CD8-positive, alpha-beta memory T cell (primary cell): ENCODE measurements around the gene MLLT3. TPM values are rescaled to one million over a fixed set of nuclear protein-coding genes. Genes with fewer than 3 reads are reported as not detected.

Experiments
- CTCF ChIA-PET: fragments of 350-600 bp; sonication (Branson Sonifier 250); formaldehyde crosslinking; loops from one replicate; lab custom pipeline; 2021; ENCODE audit warnings: antibody characterized with exemption; lab: Charles Lee
- POLR2A ChIA-PET: fragments of 350-600 bp; sonication (Branson Sonifier 250); formaldehyde crosslinking; loops from one replicate; lab custom pipeline; 2021; ENCODE audit warnings: antibody characterized with exemption; lab: Charles Lee
- DNase-seq, 5 donors: peaks; one replicate each; pipeline versions ENCODE4 v3.0.0 to v3.0.0-alpha.2; 2020 to 2022; ENCODE audit warnings: mixed read lengths in 1 of 5
- H3K27ac ChIP-seq: one replicate; pipeline ENCODE4 v1.7.0; 2013; ENCODE audit warnings: low read depth, mild to moderate bottlenecking, low read length, moderate library complexity
- H3K27me3 ChIP-seq: 2 replicates; pipeline ENCODE4 v1.7.0; 2013; ENCODE audit warnings: low read length, mild to moderate bottlenecking; ENCODE audit not compliant: insufficient read depth, poor library complexity, severe bottlenecking
- H3K36me3 ChIP-seq: 2 replicates; pipeline ENCODE4 v1.7.0; 2013; ENCODE audit warnings: mild to moderate bottlenecking, low read length, moderate library complexity; ENCODE audit not compliant: insufficient read depth
- H3K4me1 ChIP-seq: 2 replicates; pipeline ENCODE4 v1.7.0; 2013; ENCODE audit warnings: mild to moderate bottlenecking, low read length, moderate library complexity; ENCODE audit not compliant: insufficient read depth
- H3K4me3 ChIP-seq: 2 replicates; pipeline ENCODE4 v1.7.0; 2013; ENCODE audit warnings: mild to moderate bottlenecking, low read length
- H3K9me3 ChIP-seq: 2 replicates; pipeline ENCODE4 v1.7.0; 2013; ENCODE audit warnings: mild to moderate bottlenecking, low read length
- H3K27ac Mint-ChIP-seq, 8 donors: one replicate each; pipeline ENCODE4 v1.8.0; 2020 to 2021; ENCODE audit warnings: mixed read lengths in 8 of 8, mild to moderate bottlenecking in 6 of 8, inconsistent platforms in 3 of 8, moderate library complexity in 3 of 8
- H3K27me3 Mint-ChIP-seq, 2 donors: one replicate each; pipeline ENCODE4 v1.8.0; 2020 to 2021; ENCODE audit warnings: mixed read lengths in 2 of 2, mild to moderate bottlenecking in 1 of 2, moderate library complexity in 1 of 2
- H3K36me3 Mint-ChIP-seq, 3 donors: one replicate each; pipeline ENCODE4 v1.8.0; 2020 to 2021; ENCODE audit warnings: mixed read lengths in 3 of 3, inconsistent platforms in 1 of 3, mild to moderate bottlenecking in 1 of 3
- H3K4me1 Mint-ChIP-seq, 3 donors: one replicate each; pipeline ENCODE4 v1.8.0; 2020 to 2021; ENCODE audit warnings: mixed read lengths in 3 of 3, inconsistent platforms in 1 of 3, mild to moderate bottlenecking in 1 of 3
- H3K4me3 Mint-ChIP-seq, 7 donors: one replicate each; pipeline ENCODE4 v1.8.0; 2020 to 2021; ENCODE audit warnings: mixed read lengths in 7 of 7, mild to moderate bottlenecking in 6 of 7, moderate library complexity in 4 of 7, inconsistent platforms in 2 of 7
- H3K9me3 Mint-ChIP-seq, 5 donors: one replicate each; pipeline ENCODE4 v1.8.0; 2020 to 2022; ENCODE audit warnings: mixed read lengths in 5 of 5, mild to moderate bottlenecking in 3 of 5, moderate library complexity in 2 of 5, inconsistent platforms in 1 of 5
- polyA plus RNA-seq: library from polyadenylated mRNA; unstranded; fragments of 300-500 nt; fragmentation: Illumina TruSeq; gene quantifications from one replicate; pipeline ENCODE4 v1.2.3, GENCODE V29; 2021
- total RNA-seq, 2 experiments: library from RNA; stranded (reverse); gene quantifications; one replicate each; pipeline ENCODE4 v1.2.3, GENCODE V29; 2021

Gene MLLT3
- total and polyA plus RNA-seq, 3 experiments from 2014 or later, result 24.6 to 37.0 (median 36.8) TPM

DNA sequence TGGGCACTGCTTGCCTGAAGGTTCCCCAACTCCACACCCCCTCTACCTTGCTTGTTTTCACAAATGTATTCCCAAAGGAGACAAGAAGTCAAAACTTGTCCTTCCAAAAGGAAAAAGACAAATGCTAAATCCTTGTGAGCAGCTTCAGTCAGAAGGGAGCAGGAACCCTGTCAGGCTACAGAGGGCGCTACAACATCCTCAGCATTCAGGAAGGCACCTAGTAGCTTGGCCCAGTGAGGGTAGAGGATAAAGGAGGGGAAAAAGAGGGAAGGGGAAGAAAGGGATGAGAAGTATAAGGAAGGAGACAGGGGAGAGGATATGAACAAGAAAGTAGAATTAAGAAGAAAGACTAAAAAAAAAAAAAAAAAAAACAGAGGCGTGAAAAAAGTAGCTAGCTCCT lies 97.5 kb downstream of the MLLT3 start:
- H3K4me1 ChIP-seq, result peaks cover 50% of the 10 kb centered on the region
- H3K36me3 Mint-ChIP-seq, result peaks cover 1 to 3% (median 3%) of the 10 kb centered on the region in 3 donors
- H3K36me3 ChIP-seq, result no peaks in the 10 kb centered on the region
- H3K4me3 ChIP-seq, result no peak overlapping the region
- CTCF ChIA-PET, result interaction anchor here (1.1 kb wide), 2 partner anchors 8 to 97 kb away, joined by 4 read pairs; partner anchors contain the start of gene MLLT3
- POLR2A ChIA-PET, result interaction anchor here (0.6 kb wide), 1 partner anchor 798 kb away, joined by 4 read pairs; no protein-coding TSS in a partner anchor
- H3K4me1 Mint-ChIP-seq, result peaks cover 67 to 88% (median 84%) of the 10 kb centered on the region in 3 donors
- no peak overlapping the region for H3K27ac ChIP-seq
- no peak overlapping the region for H3K4me3 Mint-ChIP-seq
- no peaks in the 10 kb centered on the region for H3K9me3 Mint-ChIP-seq
- no peaks in the 10 kb centered on the region for H3K27me3 ChIP-seq
- H3K27me3 Mint-ChIP-seq, result no peaks in the 10 kb centered on the region
- peak overlapping the region in 3 of 8 donors; percentile 28 to 55 (median 38) for H3K27ac Mint-ChIP-seq
- no peak for DNase-seq
- no peaks in the 10 kb centered on the region for H3K9me3 ChIP-seq

GRCh38 chr9:20518737-20519136 lies 103.6 kb downstream of the MLLT3 start:
- no peaks in the 10 kb centered on the region for H3K9me3 ChIP-seq
- peaks cover 2 to 10% (median 3%) of the 10 kb centered on the region in 3 donors for H3K36me3 Mint-ChIP-seq
- no peak overlapping the region for H3K27ac ChIP-seq
- H3K36me3 ChIP-seq, result no peaks in the 10 kb centered on the region
- H3K27me3 ChIP-seq, result no peaks in the 10 kb centered on the region
- no peak overlapping the region for H3K4me3 ChIP-seq
- H3K9me3 Mint-ChIP-seq, result no peaks in the 10 kb centered on the region
- peak overlapping the region in 1 of 8 donors; percentile 25 for H3K27ac Mint-ChIP-seq
- no peak for DNase-seq
- ChIA-PET POLR2A (no interaction called here), CTCF (no interaction called here)
- peaks cover 62 to 80% (median 78%) of the 10 kb centered on the region in 3 donors for H3K4me1 Mint-ChIP-seq
- H3K4me1 ChIP-seq, result peaks cover 39% of the 10 kb centered on the region
- no peaks in the 10 kb centered on the region for H3K27me3 Mint-ChIP-seq
- H3K4me3 Mint-ChIP-seq, result no peak overlapping the region

GRCh38 chr9:20513126-20513913 lies 109.0 kb downstream of the MLLT3 start:
- Mint-ChIP-seq H3K4me1 (peaks cover 61 to 78% (median 78%) of the 10 kb centered on the region in 3 donors), H3K27me3 (no peaks in the 10 kb centered on the region), H3K27ac (peak overlapping the region in 5 of 8 donors; percentile 17 to 72 (median 44)), H3K9me3 (peaks cover 0 to 2% (median 0%) of the 10 kb centered on the region in 5 donors), H3K36me3 (peaks cover 0 to 15% (median 1%) of the 10 kb centered on the region in 3 donors), H3K4me3 (no peak overlapping the region)
- H3K4me1 ChIP-seq, result peaks cover 54% of the 10 kb centered on the region
- no peak for DNase-seq
- H3K27ac ChIP-seq, result no peak overlapping the region
- ChIA-PET POLR2A (no interaction called here), CTCF (no interaction called here)
- H3K4me3 ChIP-seq, result no peak overlapping the region
- no peaks in the 10 kb centered on the region for H3K36me3 ChIP-seq
- H3K27me3 ChIP-seq, result no peaks in the 10 kb centered on the region
- no peaks in the 10 kb centered on the region for H3K9me3 ChIP-seq

DNA sequence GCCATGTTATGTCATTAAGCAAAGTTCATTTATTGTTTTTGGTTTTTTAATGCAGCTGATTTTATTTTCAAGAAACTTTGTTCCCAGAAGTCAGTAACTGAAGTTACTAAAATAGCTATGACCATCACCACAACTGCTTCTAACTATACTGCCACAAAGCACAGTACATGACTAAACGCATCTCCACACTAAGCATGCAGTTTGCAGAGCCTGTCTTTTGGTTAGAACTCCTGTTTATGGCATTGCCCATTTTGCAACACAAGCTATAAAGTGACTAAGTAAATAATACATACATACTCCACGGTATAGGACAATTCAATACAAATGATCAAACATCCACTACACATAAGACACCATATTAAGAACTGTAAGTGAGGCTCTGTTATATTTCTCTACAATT lies 109.7 kb downstream of the MLLT3 start:
- H3K4me1 Mint-ChIP-seq, result peaks cover 65 to 82% (median 80%) of the 10 kb centered on the region in 3 donors
- Histone ChIP-seq H3K9me3 (no peaks in the 10 kb centered on the region), H3K27me3 (no peaks in the 10 kb centered on the region), H3K4me3 (no peak overlapping the region), H3K4me1 (peaks cover 61% of the 10 kb centered on the region), H3K36me3 (no peaks in the 10 kb centered on the region), H3K27ac (no peak overlapping the region)
- H3K4me3 Mint-ChIP-seq, result no peak overlapping the region
- DNase-seq, result no peak
- ChIA-PET POLR2A (no interaction called here), CTCF (no interaction called here)
- no peaks in the 10 kb centered on the region for H3K27me3 Mint-ChIP-seq
- no peak overlapping the region for H3K27ac Mint-ChIP-seq
- peaks cover 0 to 2% (median 0%) of the 10 kb centered on the region in 5 donors for H3K9me3 Mint-ChIP-seq
- H3K36me3 Mint-ChIP-seq, result peaks cover 0 to 14% (median 1%) of the 10 kb centered on the region in 3 donors

DNA sequence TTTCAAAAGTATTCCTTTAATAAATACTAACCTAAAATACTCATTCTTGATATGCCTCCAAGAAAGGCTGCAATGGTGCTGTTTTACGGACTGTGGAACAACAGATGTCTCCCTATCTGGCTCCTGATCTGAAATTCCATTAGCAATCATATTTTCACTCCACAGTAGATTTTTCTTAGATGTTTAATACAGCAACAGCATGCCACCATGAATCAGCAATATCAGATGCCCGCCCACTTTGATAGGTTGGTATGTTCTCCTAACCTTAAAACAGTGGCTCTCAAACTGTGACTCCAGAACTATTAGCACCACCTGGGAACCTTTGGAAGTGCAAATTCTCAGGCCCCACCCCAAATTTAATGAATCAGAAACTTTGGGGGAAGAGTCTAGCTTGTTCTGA lies 110.2 kb downstream of the MLLT3 start:
- no peak overlapping the region for H3K27ac Mint-ChIP-seq
- POLR2A ChIA-PET, result no interaction called here

GRCh38 chr9:20511686-20512085 lies 110.6 kb downstream of the MLLT3 start:
- Histone ChIP-seq H3K27ac (no peak overlapping the region), H3K4me1 (peaks cover 67% of the 10 kb centered on the region), H3K36me3 (no peaks in the 10 kb centered on the region), H3K27me3 (no peaks in the 10 kb centered on the region), H3K9me3 (no peaks in the 10 kb centered on the region), H3K4me3 (no peak overlapping the region)
- Mint-ChIP-seq H3K27ac (peak overlapping the region in 1 of 8 donors; percentile 21), H3K9me3 (peaks cover 0 to 2% (median 0%) of the 10 kb centered on the region in 5 donors), H3K4me1 (peaks cover 65 to 85% (median 83%) of the 10 kb centered on the region in 3 donors), H3K36me3 (peaks cover 0 to 14% (median 1%) of the 10 kb centered on the region in 3 donors), H3K4me3 (no peak overlapping the region), H3K27me3 (no peaks in the 10 kb centered on the region)
- no peak for DNase-seq
- ChIA-PET POLR2A (no interaction called here), CTCF (no interaction called here)

More for the DNA sequence above, 110.2 kb downstream of the MLLT3 start:
- Mint-ChIP-seq H3K4me1 (peaks cover 65 to 83% (median 80%) of the 10 kb centered on the region in 3 donors), H3K9me3 (peaks cover 0 to 2% (median 0%) of the 10 kb centered on the region in 5 donors), H3K36me3 (peaks cover 0 to 14% (median 1%) of the 10 kb centered on the region in 3 donors), H3K27me3 (no peaks in the 10 kb centered on the region), H3K4me3 (no peak overlapping the region)
- Histone ChIP-seq H3K27me3 (no peaks in the 10 kb centered on the region), H3K27ac (no peak overlapping the region), H3K4me3 (no peak overlapping the region), H3K9me3 (no peaks in the 10 kb centered on the region), H3K36me3 (no peaks in the 10 kb centered on the region), H3K4me1 (peaks cover 64% of the 10 kb centered on the region)
- no peak for DNase-seq
- CTCF ChIA-PET, result no interaction called here

DNA sequence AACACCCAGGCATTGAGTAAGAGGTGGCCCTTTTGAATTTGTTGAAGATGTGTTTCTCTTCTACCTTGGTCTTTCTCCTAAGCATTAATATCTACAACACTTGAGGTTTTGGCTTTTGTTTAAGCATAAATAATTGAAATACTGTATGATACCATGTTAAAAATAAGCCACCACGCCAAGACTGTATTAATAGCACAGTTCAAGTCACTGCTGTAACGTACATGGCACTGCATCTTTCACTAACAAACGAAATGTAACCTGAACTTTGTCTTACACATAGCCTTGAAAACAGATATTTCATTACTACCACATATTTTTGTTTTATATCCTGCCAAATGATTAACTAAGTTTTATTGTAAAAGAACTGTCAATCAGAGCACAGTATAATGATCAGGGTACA lies 112.8 kb downstream of the MLLT3 start:
- Mint-ChIP-seq H3K36me3 (peaks cover 0 to 12% (median 1%) of the 10 kb centered on the region in 3 donors), H3K4me3 (no peak overlapping the region), H3K9me3 (peaks cover 0 to 2% (median 0%) of the 10 kb centered on the region in 5 donors), H3K4me1 (peaks cover 72 to 88% (median 87%) of the 10 kb centered on the region in 3 donors), H3K27me3 (no peaks in the 10 kb centered on the region), H3K27ac (peak overlapping the region in 1 of 8 donors; percentile 64)
- ChIA-PET CTCF (no interaction called here), POLR2A (no interaction called here)
- H3K9me3 ChIP-seq, result no peaks in the 10 kb centered on the region
- no peak overlapping the region for H3K4me3 ChIP-seq
- H3K36me3 ChIP-seq, result no peaks in the 10 kb centered on the region
- no peak overlapping the region for H3K27ac ChIP-seq
- H3K27me3 ChIP-seq, result no peaks in the 10 kb centered on the region
- H3K4me1 ChIP-seq, result peaks cover 68% of the 10 kb centered on the region
- DNase-seq, result no peak

GRCh38 chr9:20508242-20508641 lies 114.1 kb downstream of the MLLT3 start:
- Mint-ChIP-seq H3K9me3 (peaks cover 0 to 2% (median 0%) of the 10 kb centered on the region in 5 donors), H3K4me1 (peaks cover 70 to 88% (median 87%) of the 10 kb centered on the region in 3 donors), H3K36me3 (peaks cover 0 to 4% (median 0%) of the 10 kb centered on the region in 3 donors), H3K4me3 (peak overlapping the region in 3 of 7 donors; percentile 1 to 20 (median 10)), H3K27me3 (no peaks in the 10 kb centered on the region), H3K27ac (peak overlapping the region in 6 of 8 donors; percentile 6 to 78 (median 30))
- no peak overlapping the region for H3K27ac ChIP-seq
- no peaks in the 10 kb centered on the region for H3K9me3 ChIP-seq
- DNase-seq, result no peak
- CTCF ChIA-PET, result no interaction called here
- POLR2A ChIA-PET, result no interaction called here
- H3K27me3 ChIP-seq, result no peaks in the 10 kb centered on the region
- H3K4me3 ChIP-seq, result no peak overlapping the region
- peaks cover 61% of the 10 kb centered on the region for H3K4me1 ChIP-seq
- no peaks in the 10 kb centered on the region for H3K36me3 ChIP-seq
